ENCODE results near the gene UST.

The UST gene

DNA sequence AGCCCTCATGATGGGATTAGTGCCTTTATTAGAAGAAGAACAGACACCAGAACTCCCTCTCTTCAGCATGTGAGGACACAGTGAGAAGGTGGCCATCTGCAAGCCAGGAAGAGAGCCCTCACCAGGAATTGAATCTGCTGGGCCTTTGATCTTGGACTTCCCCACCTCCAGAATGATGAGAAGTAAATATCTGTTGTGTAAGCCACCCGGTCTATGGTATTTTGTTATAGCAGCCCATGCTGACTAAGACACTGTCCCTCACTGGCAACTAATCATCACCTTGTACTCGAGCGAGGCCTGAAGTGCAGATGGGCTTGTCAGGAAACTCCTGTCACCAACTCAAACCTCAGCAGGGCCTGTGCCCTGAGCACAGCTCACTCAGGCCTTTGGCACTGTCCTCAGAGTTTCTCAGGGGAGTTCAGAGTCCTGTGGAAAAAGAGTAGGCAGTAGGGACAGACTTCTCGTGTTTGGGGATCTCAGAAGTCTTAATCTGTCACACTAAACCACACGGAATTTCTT lies 62.0 kb downstream of the UST start:
- DNase-seq, result no peak

GRCh38 chr6:148811459-148811858 lies 64.6 kb downstream of the UST start:
- no peak for DNase-seq

DNA sequence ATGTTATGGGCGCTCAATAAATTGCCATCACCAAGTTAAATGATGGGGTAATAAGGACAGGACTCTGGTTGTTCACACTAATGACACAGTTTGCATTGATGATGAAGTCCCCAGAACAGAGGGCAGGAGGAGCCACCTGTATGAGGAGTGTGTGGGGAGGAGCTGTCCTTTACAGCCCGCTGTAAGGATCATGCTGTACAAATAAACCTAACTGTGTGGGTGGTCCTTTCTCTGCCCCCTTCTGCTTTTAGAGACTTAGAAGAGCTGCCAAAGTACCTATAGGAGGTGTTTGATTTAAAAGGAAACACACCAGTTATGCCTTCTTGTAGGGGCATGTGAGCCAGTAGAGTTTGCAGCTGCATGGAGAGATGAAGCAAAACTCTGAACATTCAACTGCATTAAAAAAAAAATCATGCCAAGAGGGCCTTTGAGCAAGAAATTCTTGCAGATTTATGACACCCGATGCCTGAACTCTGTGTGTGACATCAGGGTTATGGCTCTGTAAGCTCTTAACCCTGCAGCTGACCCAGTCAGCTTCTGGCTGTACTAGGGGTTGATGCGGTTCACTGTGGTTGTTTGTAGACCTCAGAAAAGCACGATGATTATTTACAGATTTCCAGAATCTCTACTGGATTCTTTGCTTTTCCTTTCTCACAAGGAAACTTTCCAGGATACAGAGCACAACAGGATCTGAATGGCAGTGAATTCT lies 67.4 kb downstream of the UST start:
- DNase-seq, result no peak

GRCh38 chr6:148814869-148815268 lies 68.0 kb downstream of the UST start:
- no peak for DNase-seq

DNA sequence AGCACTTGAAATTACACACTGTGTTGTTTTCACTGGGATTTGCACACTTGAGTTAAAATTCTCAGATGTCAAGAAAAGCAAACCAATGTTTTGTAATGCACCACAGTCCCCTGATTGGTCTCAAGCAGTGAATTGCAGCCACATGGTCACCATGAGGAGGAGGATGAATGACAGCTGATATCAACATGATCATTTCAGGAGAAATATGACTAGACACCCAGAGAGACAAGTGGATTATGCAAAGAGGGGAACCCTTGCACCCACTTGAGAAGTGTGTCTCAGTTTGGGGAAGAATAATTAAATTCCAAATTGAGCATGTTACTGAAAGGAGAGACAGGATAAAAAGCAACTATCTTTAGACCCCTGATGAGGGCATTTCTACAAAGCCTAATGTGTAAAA lies 69.3 kb downstream of the UST start:
- no peak for DNase-seq

DNA sequence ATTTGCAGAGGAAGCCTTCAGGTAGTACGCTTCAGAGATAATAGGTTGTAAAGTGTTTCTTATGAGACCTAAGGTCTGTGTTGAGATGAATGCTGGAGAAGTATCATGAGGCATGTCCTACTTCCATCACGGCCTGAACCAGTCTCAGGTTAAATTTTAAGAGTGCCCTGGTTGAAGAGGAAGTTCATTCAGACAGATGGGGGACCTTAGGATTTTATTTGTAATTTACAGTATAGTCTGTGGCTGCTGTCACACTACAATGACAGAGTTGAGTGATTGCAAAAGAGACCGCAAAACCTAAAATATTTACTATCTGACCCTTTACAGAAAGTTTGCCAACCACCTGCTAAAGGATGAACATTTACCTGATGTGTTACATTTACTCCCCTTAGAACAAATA lies 70.9 kb downstream of the UST start:
- DNase-seq, result no peak

GRCh38 chr6:148818939-148819575 lies 72.2 kb downstream of the UST start:
- DNase-seq, result no peak

DNA sequence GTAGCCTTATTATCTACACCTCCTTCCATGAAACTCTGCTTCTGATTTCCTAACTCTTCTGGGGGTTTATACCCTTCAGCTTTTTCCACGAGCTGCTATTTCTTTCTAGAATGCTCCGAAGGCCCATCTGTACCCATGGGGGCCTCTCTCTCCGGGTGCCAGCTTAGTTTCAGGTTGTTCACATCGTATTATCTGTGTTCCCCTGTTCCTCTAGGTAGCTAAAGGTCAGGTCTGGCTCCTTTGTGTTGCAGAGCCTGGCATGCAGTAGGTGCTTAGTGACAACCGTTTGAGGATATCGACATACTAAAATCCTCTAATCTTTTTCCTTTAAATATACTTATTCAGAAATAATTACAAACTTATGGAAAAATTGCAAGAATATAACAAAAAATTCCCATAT lies 73.0 kb downstream of the UST start:
- DNase-seq, result no peak

- no peak for DNase-seq
Observed at GRCh38 chr6:148822819-148823218, 76.0 kb downstream of the UST start.

- no peak for DNase-seq
Observed at GRCh38 chr6:148824291-148824690, 77.5 kb downstream of the UST start.

DNA sequence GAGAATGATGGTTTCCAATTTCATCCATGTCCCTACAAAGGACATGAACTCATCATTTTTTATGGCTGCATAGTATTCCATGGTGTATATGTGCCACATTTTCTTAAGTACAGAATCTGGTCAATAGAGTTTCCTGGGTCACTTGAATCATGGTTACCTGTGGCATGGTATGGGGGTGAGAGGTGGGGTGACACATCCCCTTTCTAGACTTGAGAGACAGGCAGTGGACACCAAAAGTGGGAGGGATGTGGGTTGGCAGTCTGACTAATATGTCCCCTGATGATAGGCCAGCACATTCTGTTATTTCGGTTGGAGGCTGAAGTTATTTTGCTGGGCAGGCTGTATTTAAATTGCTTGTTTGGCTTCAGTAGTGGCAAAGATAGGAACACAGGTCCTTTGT lies 78.1 kb downstream of the UST start:
- no peak for DNase-seq

GRCh38 chr6:148825492-148825891 lies 78.7 kb downstream of the UST start:
- DNase-seq, result no peak

DNA sequence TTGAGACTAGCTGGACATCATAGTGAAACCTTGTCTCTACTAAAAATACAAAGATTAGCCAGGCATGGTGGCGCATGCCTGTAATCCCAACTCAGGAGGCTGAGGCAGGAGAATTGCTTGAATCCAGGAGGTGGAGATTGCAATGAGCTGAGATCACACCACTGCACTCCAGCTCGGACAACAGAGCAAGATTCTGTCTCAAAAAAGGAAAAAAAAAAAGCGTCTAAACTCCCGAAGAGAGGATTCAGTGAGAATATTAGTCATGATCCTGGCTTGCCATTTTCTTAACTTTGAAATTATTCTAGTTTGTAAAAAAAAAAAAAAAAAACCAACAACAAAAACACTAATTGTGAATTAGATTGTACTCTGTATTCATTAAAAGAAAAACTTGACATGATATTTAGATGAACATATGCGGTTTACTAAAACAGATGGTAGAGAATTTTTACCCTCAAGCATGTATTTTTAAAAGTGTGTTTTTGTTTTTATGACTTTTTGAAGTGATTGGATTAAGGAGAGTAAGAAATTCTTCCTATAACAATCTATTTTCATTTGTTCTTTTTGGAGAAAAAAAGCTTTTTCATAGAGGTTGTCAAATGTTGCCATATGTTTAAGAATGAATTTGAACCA lies 80.7 kb downstream of the UST start:
- DNase-seq, result no peak

GRCh38 chr6:148828047-148828446 lies 81.2 kb downstream of the UST start:
- no peak for DNase-seq

GRCh38 chr6:148829415-148830101 lies 82.7 kb downstream of the UST start:
- no peak for DNase-seq

GRCh38 chr6:148830614-148831013 lies 83.8 kb downstream of the UST start:
- DNase-seq, result no peak

- DNase-seq, result no peak
Observed at GRCh38 chr6:148831064-148831463, 84.2 kb downstream of the UST start.

DNA sequence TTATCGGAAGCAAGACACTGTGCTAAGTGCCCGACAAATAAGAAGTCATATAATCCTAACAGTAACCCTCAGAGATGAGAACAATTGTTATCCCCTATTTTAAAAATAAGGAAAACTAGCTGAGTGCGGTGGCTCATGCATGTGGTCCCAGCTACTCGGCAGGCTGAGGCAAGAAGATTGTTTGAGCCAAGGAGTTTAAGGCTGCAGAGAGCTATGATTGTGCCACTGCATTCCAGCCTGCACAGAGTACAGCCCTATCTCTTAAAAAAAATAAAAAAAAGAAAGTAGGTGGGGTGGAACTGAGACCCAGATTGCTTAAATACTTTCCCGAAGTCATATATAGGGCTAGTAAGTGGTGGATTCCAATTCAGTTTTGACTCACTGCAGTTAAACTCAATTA lies 84.7 kb downstream of the UST start:
- DNase-seq, result no peak

- no peak for DNase-seq
Observed at GRCh38 chr6:148835920-148836441, 89.2 kb downstream of the UST start.

DNA sequence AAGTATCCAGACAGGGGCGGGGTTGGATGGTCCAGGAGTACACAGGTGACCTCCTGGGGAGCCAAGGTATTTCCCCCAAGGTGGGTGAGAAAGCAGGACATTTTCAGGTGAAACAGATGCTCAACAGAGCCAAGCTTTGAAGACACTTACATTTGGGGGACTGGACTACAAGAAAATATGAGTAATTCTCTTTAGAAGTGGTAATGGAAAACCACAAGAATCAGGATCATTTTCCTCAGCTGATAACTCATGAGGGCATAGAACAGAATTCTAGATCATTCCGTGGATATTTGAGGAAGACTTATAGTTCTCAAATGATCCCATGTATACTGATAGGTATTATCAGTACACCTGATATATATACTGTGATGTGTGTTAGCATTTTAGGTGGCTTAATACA lies 89.9 kb downstream of the UST start:
- no peak for DNase-seq

DNA sequence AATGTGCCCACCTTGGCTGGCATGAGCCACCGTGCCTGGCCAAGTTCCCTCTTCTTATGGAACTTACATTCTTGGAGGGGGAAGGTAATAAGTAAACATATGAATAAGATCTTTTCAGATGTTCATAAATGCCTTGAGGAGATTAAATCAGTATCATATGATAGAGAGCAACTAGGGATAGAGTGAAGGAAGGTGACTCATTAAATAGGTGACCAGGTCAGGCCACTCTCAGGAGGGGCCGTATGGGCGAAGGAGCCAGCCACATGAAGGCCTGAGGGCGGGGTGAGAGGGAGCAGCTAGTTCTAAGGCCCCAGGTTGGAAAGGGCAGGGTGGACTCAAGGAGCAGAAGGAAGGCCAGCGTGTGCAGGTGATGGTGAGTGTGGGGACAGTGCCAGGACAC lies 91.1 kb downstream of the UST start:
- no peak for DNase-seq

DNA sequence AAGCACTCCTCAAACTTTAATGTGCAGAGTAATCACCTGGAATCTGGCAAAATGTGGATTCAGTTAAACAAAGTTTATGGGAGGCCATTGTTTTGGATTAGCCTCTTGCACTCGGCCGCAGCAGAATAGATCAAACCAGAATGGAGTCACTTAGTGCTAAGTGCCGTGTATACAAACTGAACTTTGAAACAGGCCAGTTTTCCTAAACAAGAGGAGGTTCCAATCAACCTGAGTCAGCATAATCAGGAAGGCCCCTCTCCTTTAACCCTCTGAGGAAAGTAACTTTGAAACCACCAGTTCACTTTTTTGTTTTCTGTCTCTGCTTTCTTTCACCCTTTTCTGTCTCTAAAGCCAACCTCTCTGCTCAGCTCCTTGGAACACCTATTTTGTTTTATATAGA lies 92.2 kb downstream of the UST start:
- no peak for DNase-seq

- DNase-seq, result no peak
Observed at GRCh38 chr6:148840256-148840655, 93.4 kb downstream of the UST start.

Measured in activated CD4-positive, alpha-beta T cell treated with anti-CD3 and anti-CD28 coated beads for 1 hour (primary cell).